H9 (cell line): Measurements from ENCODE around the gene PRR7. TPM values are rescaled to one million over a fixed set of nuclear protein-coding genes. Genes with fewer than 3 reads are reported as not detected.
A peak's percentile ranks its signal among the peaks of the same experiment; 100 is the strongest.

Experiments
- DNase-seq: peaks from one replicate; pipeline ENCODE4 v3.0.0-alpha.2; 2017
- H2AFZ ChIP-seq: one replicate; pipeline ENCODE4 v1.6.1; 2013; ENCODE audit warnings: mild to moderate bottlenecking, low read length, control low read depth, moderate library complexity
- H2AK5ac ChIP-seq: 2 replicates; pipeline ENCODE4 v1.6.1; 2013; ENCODE audit warnings: low read length, control low read depth, mixed read lengths; ENCODE audit not compliant: insufficient read length
- H2BK120ac ChIP-seq: one replicate; pipeline ENCODE4 v1.6.1; 2013; ENCODE audit warnings: low read depth, mild to moderate bottlenecking, low read length, control low read depth, inconsistent platforms; ENCODE audit not compliant: poor library complexity, severe bottlenecking
- H2BK12ac ChIP-seq: 2 replicates; pipeline ENCODE4 v1.6.1; 2013; ENCODE audit warnings: low read length, control low read depth, mixed read lengths, low read depth; ENCODE audit not compliant: insufficient read length
- H2BK15ac ChIP-seq: 2 replicates; pipeline ENCODE4 v1.6.1; 2013; ENCODE audit warnings: low read depth, low read length, control low read depth
- H2BK20ac ChIP-seq: one replicate; pipeline ENCODE4 v1.6.1; 2013; ENCODE audit warnings: low read depth, mild to moderate bottlenecking, low read length, control low read depth, inconsistent platforms; ENCODE audit not compliant: poor library complexity, severe bottlenecking
- H2BK5ac ChIP-seq: 2 replicates; pipeline ENCODE4 v1.6.1; 2013; ENCODE audit warnings: low read length, control low read depth, mixed read lengths; ENCODE audit not compliant: insufficient read length
- H3K14ac ChIP-seq: 2 replicates; pipeline ENCODE4 v1.6.1; 2013; ENCODE audit warnings: low read length, control low read depth; ENCODE audit not compliant: insufficient read depth
- H3K18ac ChIP-seq: 2 replicates; pipeline ENCODE4 v1.6.1; 2013; ENCODE audit warnings: low read depth, mild to moderate bottlenecking, mixed read lengths, low read length, control low read depth; ENCODE audit not compliant: insufficient read length
- H3K23ac ChIP-seq: 2 replicates; pipeline ENCODE4 v1.6.1; 2013; ENCODE audit warnings: low read length, control low read depth, mixed read lengths, low read depth; ENCODE audit not compliant: insufficient read length
- H3K23me2 ChIP-seq: 2 replicates; pipeline ENCODE4 v1.6.1; 2013; ENCODE audit warnings: low read depth, mild to moderate bottlenecking, mixed read lengths, low read length, control low read depth; ENCODE audit not compliant: insufficient read length, poor library complexity, severe bottlenecking
- H3K27ac ChIP-seq: 2 replicates; pipeline ENCODE4 v1.5.1; 2013; ENCODE audit warnings: low read length, control low read depth, mixed read lengths, low read depth; ENCODE audit not compliant: insufficient read length
- H3K27me3 ChIP-seq: 2 replicates; pipeline ENCODE4 v1.6.1; 2013; ENCODE audit warnings: low read length, control low read depth, inconsistent platforms; ENCODE audit not compliant: insufficient read depth
- H3K4ac ChIP-seq: 2 replicates; pipeline ENCODE4 v1.6.1; 2013; ENCODE audit warnings: low read depth, mild to moderate bottlenecking, control low read depth, inconsistent platforms, low read length, moderate library complexity
- H3K4me1 ChIP-seq: 2 replicates; pipeline ENCODE4 v1.6.1; 2013; ENCODE audit warnings: low read length, control low read depth, inconsistent platforms; ENCODE audit not compliant: insufficient read depth
- H3K4me2 ChIP-seq: 2 replicates; pipeline ENCODE4 v1.6.1; 2013; ENCODE audit warnings: low read length, control low read depth, mixed read lengths; ENCODE audit not compliant: insufficient read length, insufficient read depth
- H3K56ac ChIP-seq: 2 replicates; pipeline ENCODE4 v1.6.1; 2013; ENCODE audit warnings: low read depth, mild to moderate bottlenecking, mixed read lengths, low read length, control low read depth; ENCODE audit not compliant: insufficient read length
- H3K79me1 ChIP-seq: 2 replicates; pipeline ENCODE4 v1.6.1; 2013; ENCODE audit warnings: low read depth, mild to moderate bottlenecking, moderate library complexity, low read length, control low read depth, inconsistent platforms; ENCODE audit not compliant: insufficient read depth, poor library complexity, severe bottlenecking
- H3K79me2 ChIP-seq: 2 replicates; pipeline ENCODE4 v1.6.1; 2013; ENCODE audit warnings: low read length, control low read depth, inconsistent platforms; ENCODE audit not compliant: insufficient read depth
- H3K9ac ChIP-seq: 2 replicates; pipeline ENCODE4 v1.6.1; 2013; ENCODE audit warnings: low read length, control low read depth, mixed read lengths; ENCODE audit not compliant: insufficient read length; ENCODE audit errors: extremely low read depth
- H3K9me3 ChIP-seq: one replicate; pipeline ENCODE4 v1.6.1; 2013; ENCODE audit warnings: low read depth, low read length, inconsistent platforms; ENCODE audit not compliant: control insufficient read depth
- H3T11ph ChIP-seq: one replicate; pipeline ENCODE4 v1.6.1; 2013; ENCODE audit warnings: mild to moderate bottlenecking, low read length, control low read depth, inconsistent platforms
- H4K20me1 ChIP-seq: one replicate; pipeline ENCODE4 v1.6.1; 2013; ENCODE audit not compliant: control insufficient read depth, insufficient read length, insufficient read depth
- H4K5ac ChIP-seq: 2 replicates; pipeline ENCODE4 v1.6.1; 2013; ENCODE audit warnings: low read depth, mild to moderate bottlenecking, mixed read lengths, low read length, control low read depth; ENCODE audit not compliant: insufficient read length
- H4K8ac ChIP-seq: replicated peaks from 2 replicates; pipeline ENCODE4 v1.6.1; 2013; ENCODE audit warnings: low read length, control low read depth, mixed read lengths, low read depth; ENCODE audit not compliant: insufficient read length
- H4K91ac ChIP-seq: 2 replicates; pipeline ENCODE4 v1.6.1; 2013; ENCODE audit warnings: low read depth, mild to moderate bottlenecking, moderate library complexity, mixed read lengths, low read length, control low read depth; ENCODE audit not compliant: insufficient read length
- H3K27ac Mint-ChIP-seq, 3 experiments: 2 replicates in 2 of 3; 3 replicates in 1 of 3; pipeline ENCODE4 v1.8.0; 2020 to 2021; ENCODE audit warnings: mixed read lengths in 3 of 3, mild to moderate bottlenecking in 1 of 3, moderate library complexity in 1 of 3
- H3K27me3 Mint-ChIP-seq: 2 replicates; pipeline ENCODE4 v1.8.0; 2021; ENCODE audit warnings: low read depth, mild to moderate bottlenecking, moderate library complexity, mixed read lengths
- H3K36me3 Mint-ChIP-seq, 3 experiments: 2 replicates in 2 of 3; 3 replicates in 1 of 3; pipeline ENCODE4 v1.8.0; 2020 to 2021; ENCODE audit warnings: low read depth in 3 of 3, mixed read lengths in 3 of 3; ENCODE audit not compliant: insufficient read depth in 1 of 3
- H3K4me1 Mint-ChIP-seq, 2 experiments: 2 replicates each; pipeline ENCODE4 v1.8.0; 2020; ENCODE audit warnings: mixed read lengths in 2 of 2
- H3K4me3 Mint-ChIP-seq, 2 experiments: 2 replicates in 1 of 2; 3 replicates in 1 of 2; pipeline ENCODE4 v1.8.0; 2020 to 2021; ENCODE audit warnings: mild to moderate bottlenecking in 2 of 2, mixed read lengths in 2 of 2, moderate library complexity in 1 of 2
- H3K9me3 Mint-ChIP-seq, 2 experiments: 2 replicates in 1 of 2; 3 replicates in 1 of 2; pipeline ENCODE4 v1.8.0; 2020; ENCODE audit warnings: mild to moderate bottlenecking in 2 of 2, mixed read lengths in 2 of 2, moderate library complexity in 1 of 2
- WGBS: extraction: QIAGEN DNeasy Blood & Tissue Kit; methylation state at CpG from one replicate; pipeline ENCODE4 v1.1.7; 2013; ENCODE audit warnings: missing lambda C conversion rate, low lambda C conversion rate, mixed read lengths; ENCODE audit not compliant: insufficient read length; ENCODE audit errors: extremely low coverage; 5-methylcytosine and 5-hydroxymethylcytosine counted together
- total RNA-seq: library from RNA; stranded (reverse); gene quantifications from 2 replicates; pipeline ENCODE4 v1.2.1, GENCODE V29; 2021
- TF ChIP-seq, protein P1 (sequence below): fragments of 200-600 bp; sonication (generic); conservative IDR thresholded peaks from 3 replicates; pipeline ENCODE4 v1.8.0; 2021; ENCODE audit warnings: antibody characterized with exemption, mild to moderate bottlenecking

PRR7 gene
- total RNA-seq, 1 experiment from 2014 or later: 9.6 TPM

- H3K9me3 ChIP-seq: no peaks in the 10 kb centered on the region
- peaks cover 24% of the 10 kb centered on the region; the same call in 1 of the 2 replicates for H3K4me1 ChIP-seq
- H3K27me3 ChIP-seq: no peaks in the 10 kb centered on the region
- H3K4me3 Mint-ChIP-seq: peak overlapping the region; percentile 4 to 59; a peak in 4 of 5 replicates
- no peak overlapping the region for H2BK120ac ChIP-seq
- H3K79me2 ChIP-seq: peaks cover 24% of the 10 kb centered on the region; the same call in 1 of the 2 replicates
- no peaks in the 10 kb centered on the region for H4K20me1 ChIP-seq
- H2AK5ac ChIP-seq: no peak overlapping the region
- H3K27me3 Mint-ChIP-seq: no peaks in the 10 kb centered on the region; the same call in 1 of the 2 replicates
- H3K18ac ChIP-seq: no peak overlapping the region
- WGBS: no CpG with 5 or more reads among the region's 4 CpGs
- no peak overlapping the region; the same call in 1 of the 2 replicates for H3K14ac ChIP-seq
- TF ChIP-seq, protein P1, sequence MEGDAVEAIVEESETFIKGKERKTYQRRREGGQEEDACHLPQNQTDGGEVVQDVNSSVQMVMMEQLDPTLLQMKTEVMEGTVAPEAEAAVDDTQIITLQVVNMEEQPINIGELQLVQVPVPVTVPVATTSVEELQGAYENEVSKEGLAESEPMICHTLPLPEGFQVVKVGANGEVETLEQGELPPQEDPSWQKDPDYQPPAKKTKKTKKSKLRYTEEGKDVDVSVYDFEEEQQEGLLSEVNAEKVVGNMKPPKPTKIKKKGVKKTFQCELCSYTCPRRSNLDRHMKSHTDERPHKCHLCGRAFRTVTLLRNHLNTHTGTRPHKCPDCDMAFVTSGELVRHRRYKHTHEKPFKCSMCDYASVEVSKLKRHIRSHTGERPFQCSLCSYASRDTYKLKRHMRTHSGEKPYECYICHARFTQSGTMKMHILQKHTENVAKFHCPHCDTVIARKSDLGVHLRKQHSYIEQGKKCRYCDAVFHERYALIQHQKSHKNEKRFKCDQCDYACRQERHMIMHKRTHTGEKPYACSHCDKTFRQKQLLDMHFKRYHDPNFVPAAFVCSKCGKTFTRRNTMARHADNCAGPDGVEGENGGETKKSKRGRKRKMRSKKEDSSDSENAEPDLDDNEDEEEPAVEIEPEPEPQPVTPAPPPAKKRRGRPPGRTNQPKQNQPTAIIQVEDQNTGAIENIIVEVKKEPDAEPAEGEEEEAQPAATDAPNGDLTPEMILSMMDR: no peak
- H3K56ac ChIP-seq: no peak overlapping the region
- no peak overlapping the region for H3K23ac ChIP-seq
- peaks cover 6% of the 10 kb centered on the region for H3K79me1 ChIP-seq
- H3T11ph ChIP-seq: no peak overlapping the region
- H3K36me3 Mint-ChIP-seq: peaks cover 20 to 35% (median 33%) of the 10 kb centered on the region in 3 experiments
- H4K8ac ChIP-seq: no peak overlapping the region
- H2BK20ac ChIP-seq: no peak overlapping the region
- no peak overlapping the region for H2BK15ac ChIP-seq
- H3K27ac Mint-ChIP-seq: peak overlapping the region in 1 of 3 experiments; percentile 2; a peak in 2 of 7 replicates
- peaks cover 41 to 58% of the 10 kb centered on the region in 2 experiments for H3K4me1 Mint-ChIP-seq
- H4K91ac ChIP-seq: no peak overlapping the region
- DNase-seq: no peak
- no peak overlapping the region for H3K27ac ChIP-seq
- H2BK12ac ChIP-seq: no peak overlapping the region
- no peak overlapping the region for H3K4me2 ChIP-seq
- no peak overlapping the region for H2AFZ ChIP-seq
- H3K23me2 ChIP-seq: peaks cover 4% of the 10 kb centered on the region
- no peak overlapping the region for H3K4ac ChIP-seq
- no peak overlapping the region for H4K5ac ChIP-seq
- no peaks in the 10 kb centered on the region for H3K9me3 Mint-ChIP-seq
- H3K9ac ChIP-seq: no peak overlapping the region
- no peak overlapping the region for H2BK5ac ChIP-seq
Observed at GRCh38 chr5:177474846-177475562, 28.4 kb downstream of the PRR7 start.
